Urothelium cell line (cell line): ENCODE data around the gene MFAP3.

Experiments used
- DNase-seq: peaks from one replicate; pipeline ENCODE4 v3.0.0; 2011; ENCODE audit warnings: low spot score, mixed read lengths
- FAIRE-seq: peaks from 2 replicates; lab custom pipeline; 2011; peaks lifted over from hg19 to GRCh38; lab: Jason Lieb, UNC

Gene MFAP3

GRCh38 chr5:154088801-154089200 lies 50.0 kb downstream of the MFAP3 start:
- DNase-seq (no peak), FAIRE-seq (no peak)

- no peak for FAIRE-seq
- no peak for DNase-seq
These were observed 51.9 kb downstream of the MFAP3 start for GRCh38 chr5:154090656-154091055.

- DNase-seq (no peak), FAIRE-seq (no peak)
These were observed 53.8 kb downstream of the MFAP3 start for GRCh38 chr5:154092356-154093141.

- no peak for FAIRE-seq
- no peak for DNase-seq
These were observed 54.4 kb downstream of the MFAP3 start for GRCh38 chr5:154093142-154093532.

- FAIRE-seq: no peak
- DNase-seq: no peak
These were observed 57.1 kb downstream of the MFAP3 start for GRCh38 chr5:154095904-154096303.

GRCh38 chr5:154097031-154097430 lies 58.3 kb downstream of the MFAP3 start:
- no peak for FAIRE-seq
- DNase-seq: no peak

GRCh38 chr5:154098465-154098864 lies 59.7 kb downstream of the MFAP3 start:
- FAIRE-seq (no peak), DNase-seq (no peak)

- no peak for FAIRE-seq
These were observed 62.4 kb downstream of the MFAP3 start for GRCh38 chr5:154101184-154101583.

GRCh38 chr5:154103233-154103632 lies 64.5 kb downstream of the MFAP3 start:
- FAIRE-seq (no peak), DNase-seq (no peak)

More at GRCh38 chr5:154101184-154101583, 62.4 kb downstream of the MFAP3 start:
- DNase-seq: no peak
